ENCODE measurements around the gene CBX4.

Gene CBX4

GRCh38 chr17:79839356-79840268, at the start of gene CBX4:
CBX4 (minus strand) TSS chr17:79839440; CDS start chr17:79839251, 189 bp downstream.
- peaks cover 0 to 26% of the 10 kb centered on the region in 2 experiments; a peak in 1 of 3 replicates for H3K36me3 ChIP-seq (ENCODE audit: control insufficient read depth in 2 of 2, insufficient read depth in 1 of 2, low read length in 2 of 2)
- H3K4me3 ChIP-seq (ENCODE audit: low read depth, low read length) = peak within 1 kb of the TSS; percentile 74
- ChIA-PET POLR2A (interaction anchor here (0.6 to 4.0 kb wide), 39 partner anchors 9 to 169 kb away, joined by 3 to 74 read pairs (median 5); partner anchors contain the start of gene CBX8), CTCF (interaction anchor here (0.6 to 2.9 kb wide), 32 partner anchors 8 to 244 kb away, joined by 3 to 31 read pairs (median 4); no protein-coding TSS in a partner anchor)
- peaks cover 23% of the 10 kb centered on the region for H3K4me1 ChIP-seq (ENCODE audit: control insufficient read depth, insufficient read depth, low read length)
- peak within 1 kb of the TSS; percentile 81 for H3K27ac ChIP-seq (ENCODE audit: extremely low read depth, low read depth, low read length)
- H3K9me3 ChIP-seq (ENCODE audit: control insufficient read depth, insufficient read depth, low read depth, low read length) = no peaks in the 10 kb centered on the region
- TF ChIP-seq ZNF664 (tag by site-specific recombination; IDR thresholded peaks at IDR 0.05) = no peak
- no peak for TF ChIP-seq ZNF433 (tag by site-specific recombination; IDR thresholded peaks at IDR 0.05; ENCODE audit: low read depth)
- peak; percentile 93 for TF ChIP-seq KLF17 (tag by site-specific recombination; IDR thresholded peaks at IDR 0.05)
- TF ChIP-seq ZNF561 (tag by site-specific recombination; IDR thresholded peaks at IDR 0.05; ENCODE audit: borderline replicate concordance) = peak; percentile 96
- TF ChIP-seq ZBTB26 (tag by site-specific recombination; optimal IDR thresholded peaks at IDR 0.05) = peak; percentile 90
- peak; percentile 99 for TF ChIP-seq ZBTB7A (tag by site-specific recombination; IDR thresholded peaks at IDR 0.05; ENCODE audit: low read depth)
- no peak for TF ChIP-seq ZNF621 (tag by site-specific recombination; IDR thresholded peaks at IDR 0.05)
- peak; percentile 56; the same call in 1 of the 2 replicates for TF ChIP-seq SCRT2 (tag by site-specific recombination; IDR thresholded peaks at IDR 0.05)
- no peak for TF ChIP-seq ZNF514 (tag by site-specific recombination; IDR thresholded peaks at IDR 0.05)
- no peak for TF ChIP-seq ZNF274 (IDR thresholded peaks at IDR 0.05; ENCODE audit: low read length)
- TF ChIP-seq ZNF274 (tag by site-specific recombination; IDR thresholded peaks at IDR 0.05; ENCODE audit: borderline replicate concordance) = no peak
- TF ChIP-seq MYNN (tag by site-specific recombination; IDR thresholded peaks at IDR 0.05; ENCODE audit: borderline replicate concordance) = no peak
- no peak for TF ChIP-seq ZNF26 (tag by site-specific recombination; IDR thresholded peaks at IDR 0.05)
- TF ChIP-seq ZBTB44 (tag by site-specific recombination; IDR thresholded peaks at IDR 0.05) = peak; percentile 85
- no peak for TF ChIP-seq PRDM1 (tag by site-specific recombination; IDR thresholded peaks at IDR 0.05)
- TF ChIP-seq ZFP3 (tag by site-specific recombination; IDR thresholded peaks at IDR 0.05; ENCODE audit: low read depth) = no peak
- no peak for TF ChIP-seq ZNF555 (tag by site-specific recombination; conservative IDR thresholded peaks at IDR 0.05)
- peak; percentile 89 for TF ChIP-seq ZBTB48 (tag by site-specific recombination; IDR thresholded peaks at IDR 0.05)
- TF ChIP-seq PRDM2 (tag by site-specific recombination; IDR thresholded peaks at IDR 0.05; ENCODE audit: borderline replicate concordance) = no peak
- TF ChIP-seq SETDB1 (IDR thresholded peaks at IDR 0.05; ENCODE audit: insufficient read length, low read length) = no peak
- TF ChIP-seq HOXD13 (CRISPR knock-in tag; IDR thresholded peaks at IDR 0.05; ENCODE audit: borderline replicate concordance) = peak; percentile 83; the same call in 1 of the 2 replicates
- no peak for TF ChIP-seq ZNF416 (tag by site-specific recombination; IDR thresholded peaks at IDR 0.05)
- 0 out of 2 replicates have a peak, but pooled peaks have one; percentile 63 for TF ChIP-seq ZSCAN18 (tag by site-specific recombination; IDR thresholded peaks at IDR 0.05)
